Thymus (tissue), 11 donors: Measurements from ENCODE around the gene LDLRAD3. TPM values are rescaled to one million over a fixed set of nuclear protein-coding genes. Genes with fewer than 3 reads are reported as not detected.

Experiments used
- DNase-seq, 9 donors: peaks; one replicate each; pipeline ENCODE4 v3.0.0-alpha.2; 2013; ENCODE audit warnings: low spot score in 9 of 9, low read depth in 6 of 9, missing footprints in 1 of 9
- H3K27ac ChIP-seq, 2 donors: one replicate each; pipeline ENCODE4 v1.5.1; 2013; ENCODE audit warnings: control low read depth in 1 of 2, low read depth in 1 of 2, low read length in 1 of 2, mild to moderate bottlenecking in 1 of 2, moderate library complexity in 1 of 2
- H3K27me3 ChIP-seq, 2 donors: one replicate each; pipeline ENCODE4 v1.5.1; 2013; ENCODE audit warnings: low read length in 1 of 2; ENCODE audit not compliant: control insufficient read depth in 2 of 2, insufficient read depth in 1 of 2
- H3K36me3 ChIP-seq, 2 donors: one replicate each; pipeline ENCODE4 v1.5.1; 2013; ENCODE audit warnings: low read length in 1 of 2, mild to moderate bottlenecking in 1 of 2, moderate library complexity in 1 of 2; ENCODE audit not compliant: control insufficient read depth in 2 of 2, insufficient read depth in 2 of 2
- H3K4me1 ChIP-seq, 2 donors: one replicate each; pipeline ENCODE4 v1.5.1; 2013; ENCODE audit warnings: low read length in 2 of 2; ENCODE audit not compliant: control insufficient read depth in 2 of 2, insufficient read depth in 2 of 2
- H3K4me3 ChIP-seq, 2 donors: one replicate each; pipeline ENCODE4 v1.5.1; 2013; ENCODE audit warnings: low read length in 2 of 2, control low read depth in 1 of 2, mild to moderate bottlenecking in 1 of 2
- H3K9me3 ChIP-seq, 2 donors: one replicate each; pipeline ENCODE4 v1.5.1; 2013; ENCODE audit warnings: low read length in 1 of 2, mild to moderate bottlenecking in 1 of 2; ENCODE audit not compliant: control insufficient read depth in 2 of 2, insufficient read depth in 1 of 2
- WGBS: extraction: QIAGEN DNeasy Blood & Tissue Kit; methylation state at CpG from one replicate; pipeline ENCODE4 v1.1.7; 2013; 5-methylcytosine and 5-hydroxymethylcytosine counted together
- polyA plus RNA-seq: library from polyadenylated mRNA; stranded (reverse); fragments of 200-250 nt; gene quantifications from one replicate; pipeline ENCODE4 v1.2.3, GENCODE V29; 2013
- total RNA-seq: library from RNA; stranded (reverse); fragments of 120-200 nt; gene quantifications from one replicate; pipeline ENCODE4 v1.2.4, GENCODE V29; 2013
- donor health status: healthy.

Gene LDLRAD3
- total and polyA plus RNA-seq, 2 donors = 2.1 to 6.9 TPM

DNA sequence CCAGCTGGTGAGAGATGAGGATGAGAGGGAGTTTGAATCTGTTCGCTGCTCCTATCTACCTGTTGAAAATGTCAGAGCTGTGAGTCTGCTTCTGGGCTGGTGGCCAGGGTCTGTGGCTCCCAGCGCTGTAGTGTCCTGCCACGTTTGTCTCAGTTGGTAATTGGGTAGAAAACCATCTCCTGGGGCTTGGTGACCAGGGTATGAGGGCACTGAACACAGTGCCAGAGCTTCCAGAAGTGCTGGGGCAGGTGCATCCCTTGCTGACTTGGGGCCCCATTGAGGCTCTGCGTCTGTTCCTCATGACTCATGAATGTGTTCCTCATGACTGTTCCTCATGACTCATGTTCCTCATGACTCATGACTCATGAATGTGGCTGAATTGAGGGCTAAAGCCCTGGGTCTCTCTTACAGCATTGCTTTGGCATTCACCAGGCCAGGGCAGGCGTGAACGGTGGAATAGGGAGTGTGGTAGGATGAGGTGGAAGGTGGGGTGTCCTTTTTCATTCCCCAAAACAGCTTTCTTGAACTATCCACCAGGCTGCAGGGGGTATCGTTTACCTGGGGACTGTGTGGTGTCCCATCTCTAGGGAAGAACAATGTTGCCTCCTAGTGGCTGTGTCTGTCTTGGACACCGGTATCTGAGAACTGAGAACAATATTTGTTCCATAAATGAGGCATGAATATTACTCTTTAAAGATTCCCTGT lies 205.8 kb downstream of the LDLRAD3 start:
- no peaks in the 10 kb centered on the region for H3K27me3 ChIP-seq
- no peaks in the 10 kb centered on the region for H3K4me1 ChIP-seq
- 62% methylated on average over 8 of the region's 8 CpGs for WGBS
- peak in 1 of 9 donors; percentile 27 for DNase-seq
- H3K27ac ChIP-seq = no peak overlapping the region
- H3K9me3 ChIP-seq = no peaks in the 10 kb centered on the region
- no peak overlapping the region for H3K4me3 ChIP-seq
- H3K36me3 ChIP-seq = no peaks in the 10 kb centered on the region

DNA sequence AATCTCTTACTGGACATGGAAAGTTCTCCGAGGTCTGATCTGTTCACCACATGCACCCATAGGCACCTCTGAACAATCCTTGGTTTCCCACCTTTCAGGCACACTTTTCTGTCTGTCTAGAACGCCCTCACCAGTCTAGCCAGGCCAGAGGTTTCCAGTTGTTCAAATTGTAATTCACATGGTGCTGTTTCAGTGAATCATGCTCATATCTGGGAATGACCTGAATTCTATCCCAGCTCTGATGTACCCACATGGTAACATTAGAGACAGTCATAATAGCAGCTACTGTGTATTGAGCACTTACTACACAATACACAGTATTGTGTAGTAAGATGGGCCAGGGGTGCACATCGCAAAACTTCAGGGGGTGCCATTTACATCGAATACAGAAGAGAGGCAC lies 207.1 kb downstream of the LDLRAD3 start:
- H3K27me3 ChIP-seq = no peaks in the 10 kb centered on the region
- no peaks in the 10 kb centered on the region for H3K36me3 ChIP-seq
- no peak for DNase-seq
- H3K9me3 ChIP-seq = no peaks in the 10 kb centered on the region
- WGBS = 94% methylated on average over 4 of the region's 4 CpGs
- no peak overlapping the region for H3K27ac ChIP-seq
- no peaks in the 10 kb centered on the region for H3K4me1 ChIP-seq
- H3K4me3 ChIP-seq = no peak overlapping the region

DNA sequence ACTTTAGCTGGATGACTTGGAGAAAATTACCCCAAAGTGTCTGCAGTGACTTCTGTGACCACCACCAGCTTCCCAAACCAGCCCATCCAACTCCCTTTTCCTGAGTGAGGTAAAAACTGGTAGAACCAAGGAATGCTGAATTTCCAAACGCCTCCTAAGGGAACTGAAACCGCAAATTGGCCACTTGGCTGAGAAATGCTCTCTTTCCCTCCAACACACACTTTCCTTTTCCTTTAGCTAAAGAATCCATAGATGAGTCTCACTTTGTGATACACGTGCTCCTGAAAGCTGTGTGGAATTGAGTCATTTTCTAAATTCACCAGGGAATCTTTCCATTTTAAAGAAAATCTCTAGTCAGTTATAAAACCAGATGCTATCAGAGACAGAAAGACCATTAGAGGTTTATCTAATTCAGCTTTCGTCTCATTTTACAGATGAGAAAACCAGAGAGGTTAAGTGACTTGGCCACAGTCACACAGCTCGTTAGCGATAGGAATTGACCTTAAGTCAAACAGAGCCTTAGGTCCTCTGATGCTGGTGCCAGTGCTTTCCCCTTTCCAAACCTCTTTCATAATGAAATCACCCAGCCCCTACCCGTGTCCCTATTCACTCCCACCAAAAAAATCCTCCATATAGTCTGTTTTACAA lies 208.2 kb downstream of the LDLRAD3 start:
- 96% methylated on average over 7 of the region's 7 CpGs for WGBS
- H3K9me3 ChIP-seq = no peaks in the 10 kb centered on the region
- no peak overlapping the region for H3K27ac ChIP-seq
- H3K27me3 ChIP-seq = no peaks in the 10 kb centered on the region
- DNase-seq = no peak
- peaks cover 0 to 2% of the 10 kb centered on the region in 2 donors for H3K4me1 ChIP-seq
- no peaks in the 10 kb centered on the region for H3K36me3 ChIP-seq
- no peak overlapping the region for H3K4me3 ChIP-seq

DNA sequence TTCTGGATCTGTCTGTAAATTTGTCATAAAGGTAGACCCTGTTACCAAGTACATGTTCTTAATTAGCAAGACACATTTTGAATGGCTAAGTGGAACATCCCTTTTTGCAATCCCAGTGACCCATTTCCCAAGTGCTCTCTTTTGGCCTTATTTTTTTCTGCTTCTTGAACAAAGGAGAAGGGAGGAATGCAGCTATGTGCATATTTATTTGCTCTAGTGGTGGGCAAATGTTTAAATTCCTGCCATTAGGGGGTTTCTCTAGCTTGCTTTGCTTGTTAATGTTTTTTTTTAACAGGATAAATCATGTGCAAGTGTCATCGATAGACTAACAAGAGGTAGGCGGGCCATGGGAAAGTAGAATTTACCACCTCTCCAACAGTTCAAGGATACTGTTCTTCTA lies 209.7 kb downstream of the LDLRAD3 start:
- WGBS = 94% methylated on average over 2 of the region's 2 CpGs
- H3K27me3 ChIP-seq = no peaks in the 10 kb centered on the region
- no peak for DNase-seq
- H3K27ac ChIP-seq = no peak overlapping the region
- H3K9me3 ChIP-seq = no peaks in the 10 kb centered on the region
- peaks cover 0 to 2% of the 10 kb centered on the region in 2 donors for H3K4me1 ChIP-seq
- no peak overlapping the region for H3K4me3 ChIP-seq
- no peaks in the 10 kb centered on the region for H3K36me3 ChIP-seq

DNA sequence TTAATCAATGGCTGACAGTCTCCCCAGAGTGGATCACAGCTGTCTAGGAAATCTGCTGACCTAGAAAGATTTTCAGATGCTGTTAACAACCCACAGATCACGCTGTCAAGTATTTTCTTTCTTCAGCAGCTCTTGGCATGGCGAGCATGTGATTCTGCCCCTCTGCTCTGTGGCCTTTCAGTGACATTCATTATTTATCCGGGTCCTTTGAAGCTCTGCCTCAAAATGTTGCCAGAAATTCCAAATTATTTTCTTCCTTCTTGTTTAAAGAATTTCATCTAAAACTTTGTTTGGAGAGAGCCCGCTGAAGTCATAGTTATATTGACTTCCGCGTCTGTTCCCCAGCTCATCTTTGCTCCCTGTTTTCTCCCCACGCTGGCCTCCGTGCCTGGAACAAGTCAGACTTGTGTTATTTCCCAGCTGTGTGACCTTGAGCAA lies 211.3 kb downstream of the LDLRAD3 start:
- no peak for DNase-seq

DNA sequence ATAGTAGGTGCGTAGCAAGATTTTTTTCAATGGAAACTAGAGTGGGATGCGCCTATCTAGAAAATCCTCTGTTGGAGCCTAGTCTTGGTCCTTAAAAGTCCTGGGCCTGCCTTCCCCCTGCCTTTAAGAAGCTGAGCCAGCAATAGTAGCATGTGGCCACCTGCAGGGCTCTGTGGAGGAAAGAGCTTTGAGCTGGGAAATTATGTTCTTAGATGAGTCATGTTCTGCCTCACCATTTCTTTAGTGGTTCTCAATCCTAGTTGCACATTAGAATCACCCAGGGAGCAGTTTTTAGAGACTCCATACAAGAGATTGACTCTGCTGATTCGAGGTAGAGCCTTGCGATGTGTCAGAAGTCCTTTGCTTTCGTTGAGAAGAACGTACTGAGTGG lies 211.9 kb downstream of the LDLRAD3 start:
- no peak overlapping the region for H3K4me3 ChIP-seq
- 93% methylated on average over 6 of the region's 6 CpGs for WGBS
- H3K9me3 ChIP-seq = no peaks in the 10 kb centered on the region
- H3K4me1 ChIP-seq = peaks cover 0 to 2% of the 10 kb centered on the region in 2 donors
- no peak for DNase-seq
- H3K36me3 ChIP-seq = no peaks in the 10 kb centered on the region
- no peak overlapping the region for H3K27ac ChIP-seq
- no peaks in the 10 kb centered on the region for H3K27me3 ChIP-seq

More for the DNA sequence above, 211.3 kb downstream of the LDLRAD3 start:
- no peaks in the 10 kb centered on the region for H3K27me3 ChIP-seq
- no peak overlapping the region for H3K27ac ChIP-seq
- no peak overlapping the region for H3K4me3 ChIP-seq
- 94% methylated on average over 8 of the region's 8 CpGs for WGBS
- H3K9me3 ChIP-seq = no peaks in the 10 kb centered on the region
- H3K4me1 ChIP-seq = peaks cover 0 to 2% of the 10 kb centered on the region in 2 donors
- no peaks in the 10 kb centered on the region for H3K36me3 ChIP-seq

DNA sequence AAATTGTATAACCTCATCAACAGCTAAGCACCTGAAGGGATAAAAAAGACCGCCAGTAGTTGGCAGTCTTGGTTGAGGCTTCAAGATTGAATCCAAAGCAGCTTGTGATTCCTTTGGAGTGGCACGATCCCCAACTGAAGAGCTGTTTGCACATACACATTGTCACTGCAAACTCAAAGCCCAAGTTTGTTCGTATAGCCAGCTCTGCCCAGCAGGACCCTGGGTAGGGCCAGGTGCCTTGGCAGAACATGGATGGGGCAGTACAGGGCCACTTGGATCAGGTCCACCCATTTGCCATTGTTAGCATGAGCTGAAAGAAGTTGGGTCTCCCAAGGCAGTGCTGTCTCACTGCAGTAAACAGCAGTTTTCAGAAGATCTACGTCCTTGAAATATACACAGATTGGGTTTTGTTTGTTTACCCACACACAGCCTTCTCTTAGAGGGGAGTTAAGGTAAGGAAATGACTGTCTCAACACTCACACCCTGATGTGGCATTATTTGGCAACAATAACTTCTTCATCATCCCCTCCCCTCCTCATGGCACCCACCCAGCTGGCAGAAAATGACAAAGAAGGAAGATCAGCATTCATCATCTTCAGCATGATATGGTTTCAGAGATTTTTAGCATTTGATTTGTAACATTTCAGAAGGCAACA lies 212.4 kb downstream of the LDLRAD3 start:
- Histone ChIP-seq H3K4me3 (no peak overlapping the region), H3K36me3 (no peaks in the 10 kb centered on the region), H3K4me1 (peaks cover 0 to 2% of the 10 kb centered on the region in 2 donors), H3K27me3 (no peaks in the 10 kb centered on the region), H3K9me3 (no peaks in the 10 kb centered on the region), H3K27ac (no peak overlapping the region)
- DNase-seq = no peak
- 95% methylated on average over 4 of the region's 4 CpGs for WGBS

DNA sequence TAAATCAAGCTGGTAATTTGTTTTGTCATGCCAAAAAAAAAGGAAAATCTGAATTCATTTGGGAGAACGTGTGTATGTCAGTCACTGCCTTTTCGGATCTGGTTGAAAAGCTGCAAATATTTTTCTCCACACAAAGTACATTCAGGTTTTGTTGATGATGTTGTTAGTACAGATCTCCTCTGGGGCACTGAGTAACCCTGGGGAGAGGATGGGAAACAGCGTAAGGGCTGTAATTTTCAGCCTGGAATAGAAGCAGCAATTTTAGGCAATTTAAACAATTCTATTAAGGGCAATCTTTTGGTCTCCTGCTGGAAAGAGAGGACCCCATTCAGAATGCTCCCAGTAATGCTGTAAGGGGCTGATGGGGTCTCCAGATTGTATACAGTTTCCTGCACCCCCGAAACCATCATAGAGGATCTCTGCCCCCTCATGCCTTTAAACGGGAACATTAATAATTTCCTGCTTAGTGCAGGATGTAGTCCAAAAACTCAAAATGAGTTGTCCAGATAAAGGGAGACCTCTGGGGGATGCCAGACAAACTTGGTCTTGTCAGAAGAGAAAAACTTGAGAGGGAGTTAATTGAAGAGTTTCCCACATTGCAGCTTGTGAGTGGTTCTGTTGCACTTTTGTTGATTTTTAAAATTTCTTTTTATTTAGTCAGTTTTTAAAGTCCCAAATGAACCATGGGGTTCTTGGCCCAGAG lies 213.1 kb downstream of the LDLRAD3 start:
- WGBS = 70% methylated on average over 5 of the region's 5 CpGs
- H3K36me3 ChIP-seq = no peaks in the 10 kb centered on the region
- no peaks in the 10 kb centered on the region for H3K27me3 ChIP-seq
- DNase-seq = no peak
- H3K9me3 ChIP-seq = no peaks in the 10 kb centered on the region
- H3K4me1 ChIP-seq = peaks cover 0 to 2% of the 10 kb centered on the region in 2 donors
- no peak overlapping the region for H3K27ac ChIP-seq
- no peak overlapping the region for H3K4me3 ChIP-seq

DNA sequence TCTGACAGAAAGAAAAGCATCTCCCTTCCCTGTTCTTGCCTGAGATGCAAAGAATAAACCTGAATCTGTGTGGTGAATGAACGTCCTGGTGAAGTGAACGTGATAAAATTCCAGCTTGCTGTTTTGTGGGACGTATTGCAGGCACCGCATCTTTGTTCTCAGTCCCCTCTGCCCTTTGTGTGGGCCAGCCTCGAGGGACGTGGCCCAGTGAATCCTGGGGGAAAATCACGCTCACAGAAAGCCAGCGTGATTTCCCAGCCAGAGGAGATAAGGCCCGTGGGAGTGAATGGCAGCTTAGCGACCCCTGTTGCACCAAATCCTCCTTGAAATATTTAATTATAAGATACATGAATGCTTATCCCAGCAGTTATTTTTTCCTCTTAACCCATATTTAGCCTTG lies 216.2 kb downstream of the LDLRAD3 start:
- no peak for DNase-seq
- WGBS = 96% methylated on average over 10 of the region's 10 CpGs
- Histone ChIP-seq H3K9me3 (no peaks in the 10 kb centered on the region), H3K27me3 (no peaks in the 10 kb centered on the region), H3K36me3 (no peaks in the 10 kb centered on the region), H3K4me3 (no peak overlapping the region), H3K4me1 (peaks cover 0 to 2% of the 10 kb centered on the region in 2 donors), H3K27ac (no peak overlapping the region)
